Astrocyte of the cerebellum (primary cell): ENCODE data around the gene KPNA6.
"Not testable (repeated sequence)": the region's sequence is repeated elsewhere in the genome, so short reads cannot be mapped to it uniquely, and the experiment has no call there.

ENCODE experiments used
- DNase-seq: peaks from one replicate; pipeline ENCODE4 v3.0.0-alpha.2; 2011; ENCODE audit warnings: low read depth
- H3K4me3 ChIP-seq: 2 replicates; pipeline ENCODE4 v1.5.1; 2011; ENCODE audit warnings: mild to moderate bottlenecking, low read depth, low read length, moderate library complexity
- in situ Hi-C: cut with HindIII; loops from 2 replicates; pipeline ENCODE4 v1.10.0; 2017; ENCODE audit warnings: low sequenced_read_pairs
- TF ChIP-seq, protein P1 (sequence below): IDR thresholded peaks from 2 replicates; pipeline ENCODE4 v1.5.1; 2012; ENCODE audit warnings: low read length, low read depth, moderate library complexity, mild to moderate bottlenecking; ENCODE audit errors: missing control alignments

Gene KPNA6

DNA sequence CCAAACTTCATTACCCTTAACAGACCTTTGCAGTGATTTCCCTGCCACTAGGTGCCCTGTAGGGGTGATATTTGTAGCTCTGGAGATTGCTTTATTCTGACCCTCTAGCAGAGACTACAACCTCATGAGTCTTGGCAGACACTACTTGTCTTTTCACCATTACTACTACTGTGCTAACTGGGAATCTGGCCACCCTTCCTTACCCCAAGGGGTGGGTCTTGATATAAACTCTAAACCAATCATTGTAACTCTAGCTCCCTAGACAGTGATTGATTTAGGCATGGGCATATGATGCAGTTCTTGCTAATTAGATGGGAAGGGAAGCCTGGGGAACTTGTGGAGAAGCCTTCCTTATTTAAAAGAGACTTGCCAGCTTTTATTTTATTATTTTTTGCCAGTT, 3.9 kb downstream of the KPNA6 start:
- in situ Hi-C loops = no loop called here
- DNase-seq = peak; percentile 29
- no peak overlapping the region for H3K4me3 ChIP-seq
- TF ChIP-seq, protein P1, sequence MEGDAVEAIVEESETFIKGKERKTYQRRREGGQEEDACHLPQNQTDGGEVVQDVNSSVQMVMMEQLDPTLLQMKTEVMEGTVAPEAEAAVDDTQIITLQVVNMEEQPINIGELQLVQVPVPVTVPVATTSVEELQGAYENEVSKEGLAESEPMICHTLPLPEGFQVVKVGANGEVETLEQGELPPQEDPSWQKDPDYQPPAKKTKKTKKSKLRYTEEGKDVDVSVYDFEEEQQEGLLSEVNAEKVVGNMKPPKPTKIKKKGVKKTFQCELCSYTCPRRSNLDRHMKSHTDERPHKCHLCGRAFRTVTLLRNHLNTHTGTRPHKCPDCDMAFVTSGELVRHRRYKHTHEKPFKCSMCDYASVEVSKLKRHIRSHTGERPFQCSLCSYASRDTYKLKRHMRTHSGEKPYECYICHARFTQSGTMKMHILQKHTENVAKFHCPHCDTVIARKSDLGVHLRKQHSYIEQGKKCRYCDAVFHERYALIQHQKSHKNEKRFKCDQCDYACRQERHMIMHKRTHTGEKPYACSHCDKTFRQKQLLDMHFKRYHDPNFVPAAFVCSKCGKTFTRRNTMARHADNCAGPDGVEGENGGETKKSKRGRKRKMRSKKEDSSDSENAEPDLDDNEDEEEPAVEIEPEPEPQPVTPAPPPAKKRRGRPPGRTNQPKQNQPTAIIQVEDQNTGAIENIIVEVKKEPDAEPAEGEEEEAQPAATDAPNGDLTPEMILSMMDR = no peak

DNA sequence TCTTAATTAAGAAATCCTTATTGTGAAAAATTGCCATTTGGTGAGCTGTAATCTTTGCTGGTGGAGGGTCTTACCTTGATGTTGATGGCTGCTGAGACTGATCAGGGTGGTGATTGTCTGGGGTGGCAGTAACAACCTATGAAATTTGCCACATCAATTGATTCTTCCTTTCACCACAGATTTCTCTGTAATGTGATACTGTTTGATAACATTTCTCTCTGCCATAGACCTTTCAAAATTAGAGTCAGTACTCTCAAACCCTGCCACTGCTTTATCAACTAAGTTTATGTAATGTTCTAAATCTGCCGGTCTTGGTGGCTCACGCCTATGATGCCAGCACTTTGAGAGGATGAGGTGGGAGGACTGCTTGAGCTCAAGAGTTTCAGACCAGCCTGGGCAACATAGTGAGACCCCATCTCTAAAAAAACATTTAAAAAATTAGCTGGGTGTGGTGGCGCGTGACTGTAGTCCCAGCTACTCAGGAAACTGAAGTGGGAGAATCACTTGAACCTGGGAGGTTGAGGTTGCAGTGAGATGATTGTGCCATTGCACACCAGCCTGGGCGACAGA, 5.0 kb downstream of the KPNA6 start:
- in situ Hi-C loops = no loop called here
- TF ChIP-seq, protein P1 = no peak
- H3K4me3 ChIP-seq = no peak overlapping the region
- DNase-seq = no peak

DNA sequence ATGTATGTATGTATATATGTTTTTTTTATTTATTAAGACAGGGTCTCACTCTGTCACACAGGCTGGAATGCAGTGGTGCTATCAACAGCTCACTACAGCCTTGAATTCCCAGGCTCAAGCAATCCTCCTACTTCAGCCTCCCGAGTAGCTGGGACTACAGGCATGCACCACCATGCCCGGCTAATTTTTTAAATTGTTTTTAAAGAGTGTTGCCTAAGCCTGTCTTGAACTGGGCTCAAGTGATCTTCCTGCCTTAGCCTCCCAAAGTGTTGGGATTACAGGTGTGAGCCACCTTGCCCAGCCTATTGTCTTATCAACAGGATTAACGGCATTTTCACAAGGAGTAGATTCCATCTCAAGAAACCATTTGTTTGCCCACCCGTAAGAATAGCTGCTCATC, 5.6 kb downstream of the KPNA6 start:
- in situ Hi-C loops, DNase-seq, H3K4me3 ChIP-seq: not testable (repeated sequence)

DNA sequence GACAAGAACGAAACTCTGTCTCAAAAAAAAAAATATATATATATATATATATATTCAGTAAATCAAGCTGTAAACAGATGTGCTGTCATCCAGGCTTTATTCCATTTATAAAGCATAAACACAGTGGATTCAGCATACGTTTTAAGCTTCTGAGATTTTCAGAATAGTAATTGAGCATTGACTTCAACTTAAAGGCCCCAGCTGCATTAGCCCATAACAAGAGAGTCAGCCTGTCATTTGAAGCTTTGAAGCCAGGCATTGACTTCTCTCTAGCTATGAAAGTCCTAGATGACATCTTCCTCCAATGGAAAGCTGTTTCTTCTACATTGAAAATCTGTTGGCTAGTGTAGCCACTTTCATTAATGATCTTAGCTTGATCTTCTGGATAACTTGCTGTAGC, 6.6 kb downstream of the KPNA6 start:
- no peak overlapping the region for H3K4me3 ChIP-seq
- in situ Hi-C loops = no loop called here
- TF ChIP-seq, protein P1 = no peak
- DNase-seq = no peak

DNA sequence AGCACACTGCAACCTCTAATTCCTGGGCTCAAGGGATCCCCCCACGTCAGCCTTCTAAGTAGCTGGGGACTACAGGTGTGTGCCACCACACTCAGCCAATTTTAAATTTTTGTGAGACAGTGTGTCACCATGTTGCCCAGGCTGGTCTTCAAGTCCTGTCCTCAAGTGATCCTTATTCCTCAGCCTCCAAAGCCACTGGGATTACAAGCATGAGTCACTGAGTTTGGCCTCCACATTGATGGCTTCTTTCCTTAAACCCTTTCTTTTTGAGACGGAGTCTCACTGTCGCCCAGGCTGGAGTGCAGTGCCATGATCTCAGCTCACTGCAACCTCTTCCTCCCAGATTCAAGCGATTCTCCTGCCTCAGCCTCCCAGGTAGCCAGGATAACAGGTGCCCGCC, 7.6 kb downstream of the KPNA6 start:
- DNase-seq = no peak
- TF ChIP-seq, protein P1 = no peak
- in situ Hi-C loops = no loop called here
- no peak overlapping the region for H3K4me3 ChIP-seq

DNA sequence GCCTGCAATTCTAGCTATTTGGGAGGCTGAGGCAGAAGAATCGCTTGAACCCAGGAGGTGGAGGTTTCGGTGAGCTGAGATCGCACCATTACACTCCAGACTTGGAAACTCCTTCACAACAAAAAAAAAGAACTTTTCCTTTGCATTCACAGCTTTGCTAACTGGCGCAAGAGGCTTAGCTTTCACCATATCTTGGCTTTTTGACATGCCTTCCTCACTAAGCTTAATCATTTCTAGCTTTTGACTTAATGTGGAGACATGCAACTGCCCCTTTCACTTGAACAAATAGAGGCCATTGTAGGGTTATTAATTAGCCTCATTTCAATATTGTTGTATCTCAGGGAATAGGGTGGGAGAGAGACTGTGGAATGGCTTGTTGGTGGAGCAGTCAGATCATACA, 8.7 kb downstream of the KPNA6 start:
- TF ChIP-seq, protein P1 = no peak
- H3K4me3 ChIP-seq = no peak overlapping the region
- DNase-seq = no peak
- in situ Hi-C loops = no loop called here

DNA sequence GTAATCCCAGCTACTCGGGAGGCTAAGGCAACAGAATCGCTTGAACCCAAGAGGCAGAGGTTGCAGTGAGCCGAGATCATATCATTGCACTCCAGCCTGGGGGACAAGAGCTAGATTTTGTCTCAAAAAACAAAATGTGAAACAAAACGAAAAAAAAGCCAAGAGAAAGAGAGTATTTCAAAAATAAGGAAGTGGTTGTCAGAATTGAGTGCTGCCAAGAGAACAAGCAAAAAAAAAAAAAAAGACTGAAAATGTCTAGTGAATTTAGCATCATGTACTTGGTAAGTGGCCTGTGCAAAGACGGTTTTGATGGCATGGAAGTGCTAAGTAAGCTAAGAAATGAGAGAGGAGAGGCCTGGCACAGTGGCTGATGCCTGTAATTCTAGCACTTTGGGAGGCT, 14.3 kb downstream of the KPNA6 start:
- no peak for DNase-seq
- in situ Hi-C loops = no loop called here
- H3K4me3 ChIP-seq = no peak overlapping the region

DNA sequence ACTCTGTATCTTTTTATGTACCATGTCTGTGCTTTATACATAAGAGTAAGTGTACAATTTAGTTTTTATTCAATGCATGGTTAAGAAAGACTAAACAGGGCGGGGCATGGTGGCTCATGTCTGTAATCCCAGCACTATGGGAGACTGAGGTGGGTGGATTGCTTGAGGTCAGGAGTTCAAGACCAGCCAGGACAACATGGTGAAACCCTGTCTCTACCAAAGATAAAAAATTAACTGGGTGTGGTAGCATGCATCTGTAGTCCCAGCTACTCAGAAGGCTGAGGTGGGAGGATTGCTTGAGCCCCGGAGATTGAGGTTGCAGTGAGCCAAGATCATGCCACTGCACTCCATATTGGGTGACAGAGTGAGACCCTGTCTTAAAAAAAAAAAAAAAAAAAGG, 15.5 kb downstream of the KPNA6 start:
- in situ Hi-C loops, DNase-seq, H3K4me3 ChIP-seq: not testable (repeated sequence)

More for the DNA sequence above, 14.3 kb downstream of the KPNA6 start:
- TF ChIP-seq, protein P1 = no peak
